ENCODE data around the gene HSDL2. TPM values are rescaled to one million over a fixed set of nuclear protein-coding genes. Genes with fewer than 3 reads are reported as not detected.

HSDL2 gene
- total and polyA plus RNA-seq, 8 donors, result 9.4 to 20.4 (median 14.1) TPM

DNA sequence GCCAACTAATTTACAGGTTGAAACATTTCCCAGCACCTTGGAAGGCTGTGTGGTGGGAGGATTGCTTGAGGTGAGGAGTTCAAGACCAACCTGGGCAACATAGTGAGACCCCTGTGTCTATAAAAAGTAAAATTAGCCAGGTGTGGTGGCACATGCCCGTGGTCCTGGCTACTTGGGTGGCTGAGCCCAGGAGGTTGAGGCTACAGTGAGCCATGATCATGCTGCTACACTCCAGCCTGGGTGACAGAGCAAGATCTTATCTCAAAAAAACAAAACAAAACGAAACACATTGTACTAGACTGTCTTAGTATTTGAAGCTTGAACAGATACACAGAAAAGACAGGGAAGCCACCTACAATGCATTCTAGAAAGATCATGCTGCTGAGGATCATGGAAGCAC, 2.8 kb upstream of the HSDL2 start:
- H3K27me3 ChIP-seq, result no peaks in the 10 kb centered on the region
- no peak for FAIRE-seq
- TF ChIP-seq, protein P1, sequence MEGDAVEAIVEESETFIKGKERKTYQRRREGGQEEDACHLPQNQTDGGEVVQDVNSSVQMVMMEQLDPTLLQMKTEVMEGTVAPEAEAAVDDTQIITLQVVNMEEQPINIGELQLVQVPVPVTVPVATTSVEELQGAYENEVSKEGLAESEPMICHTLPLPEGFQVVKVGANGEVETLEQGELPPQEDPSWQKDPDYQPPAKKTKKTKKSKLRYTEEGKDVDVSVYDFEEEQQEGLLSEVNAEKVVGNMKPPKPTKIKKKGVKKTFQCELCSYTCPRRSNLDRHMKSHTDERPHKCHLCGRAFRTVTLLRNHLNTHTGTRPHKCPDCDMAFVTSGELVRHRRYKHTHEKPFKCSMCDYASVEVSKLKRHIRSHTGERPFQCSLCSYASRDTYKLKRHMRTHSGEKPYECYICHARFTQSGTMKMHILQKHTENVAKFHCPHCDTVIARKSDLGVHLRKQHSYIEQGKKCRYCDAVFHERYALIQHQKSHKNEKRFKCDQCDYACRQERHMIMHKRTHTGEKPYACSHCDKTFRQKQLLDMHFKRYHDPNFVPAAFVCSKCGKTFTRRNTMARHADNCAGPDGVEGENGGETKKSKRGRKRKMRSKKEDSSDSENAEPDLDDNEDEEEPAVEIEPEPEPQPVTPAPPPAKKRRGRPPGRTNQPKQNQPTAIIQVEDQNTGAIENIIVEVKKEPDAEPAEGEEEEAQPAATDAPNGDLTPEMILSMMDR (IDR thresholded peaks at IDR 0.05), result no peak
- H3K36me3 ChIP-seq, result no peaks in the 10 kb centered on the region
- intact Hi-C loops (cut with DNase I), result no loop called here
- H3K4me1 ChIP-seq, result peaks cover 8 to 17% (median 16%) of the 10 kb centered on the region in 3 donors
- no peak overlapping the region for H3K4me3 ChIP-seq
- H3K9me3 ChIP-seq, result no peaks in the 10 kb centered on the region
- 47 to 63% methylated on average over 2 of the region's 2 CpGs for WGBS, 2 donors
- ATAC-seq, result no peak
- no peak overlapping the region for H3K27ac ChIP-seq
- no peak for DNase-seq

DNA sequence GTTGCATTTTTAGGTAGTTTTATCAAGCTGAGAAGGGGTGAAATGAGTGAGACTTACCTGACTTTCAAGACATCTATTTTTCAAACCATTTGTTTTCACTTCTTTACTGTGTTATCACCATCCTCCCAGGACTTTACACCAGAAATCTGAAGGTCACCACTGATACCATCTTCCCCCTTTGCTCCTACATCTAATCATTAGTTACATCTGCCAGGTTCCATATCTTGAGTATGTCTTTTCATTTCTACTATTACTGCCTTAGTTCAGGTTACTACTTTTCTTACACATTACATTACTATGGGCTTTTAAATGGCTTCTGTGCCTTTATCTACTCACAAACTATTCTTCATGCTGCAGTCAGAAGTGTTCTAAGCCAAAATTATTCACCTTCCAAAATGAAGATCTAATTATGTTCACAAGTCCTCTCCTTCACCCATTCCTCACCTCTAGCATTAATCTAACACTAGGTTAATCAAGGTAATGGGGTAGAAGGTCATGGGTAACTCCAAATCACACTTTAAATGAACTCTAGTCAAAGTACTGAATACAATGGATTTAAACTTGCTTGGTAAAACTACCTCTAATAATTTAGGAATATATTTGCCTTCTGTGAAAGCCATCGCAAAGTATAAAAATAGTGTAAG, 2.1 kb upstream of the HSDL2 start:
- DNase-seq (no peak), FAIRE-seq (no peak), ATAC-seq (no peak)
- no peaks in the 10 kb centered on the region for H3K36me3 ChIP-seq
- TF ChIP-seq, protein P1 (IDR thresholded peaks at IDR 0.05), result no peak
- 20 to 29% methylated on average over 1 of the region's 1 CpG for WGBS, 2 donors
- intact Hi-C loops (cut with DNase I), result no loop called here
- H3K27me3 ChIP-seq, result no peaks in the 10 kb centered on the region
- peak overlapping the region in 1 of 4 donors; percentile 99 for H3K27ac ChIP-seq
- H3K4me1 ChIP-seq, result peaks cover 8 to 22% (median 17%) of the 10 kb centered on the region in 3 donors
- H3K4me3 ChIP-seq, result peak overlapping the region in 2 of 4 donors; percentile 63 to 71
- H3K9me3 ChIP-seq, result no peaks in the 10 kb centered on the region

DNA sequence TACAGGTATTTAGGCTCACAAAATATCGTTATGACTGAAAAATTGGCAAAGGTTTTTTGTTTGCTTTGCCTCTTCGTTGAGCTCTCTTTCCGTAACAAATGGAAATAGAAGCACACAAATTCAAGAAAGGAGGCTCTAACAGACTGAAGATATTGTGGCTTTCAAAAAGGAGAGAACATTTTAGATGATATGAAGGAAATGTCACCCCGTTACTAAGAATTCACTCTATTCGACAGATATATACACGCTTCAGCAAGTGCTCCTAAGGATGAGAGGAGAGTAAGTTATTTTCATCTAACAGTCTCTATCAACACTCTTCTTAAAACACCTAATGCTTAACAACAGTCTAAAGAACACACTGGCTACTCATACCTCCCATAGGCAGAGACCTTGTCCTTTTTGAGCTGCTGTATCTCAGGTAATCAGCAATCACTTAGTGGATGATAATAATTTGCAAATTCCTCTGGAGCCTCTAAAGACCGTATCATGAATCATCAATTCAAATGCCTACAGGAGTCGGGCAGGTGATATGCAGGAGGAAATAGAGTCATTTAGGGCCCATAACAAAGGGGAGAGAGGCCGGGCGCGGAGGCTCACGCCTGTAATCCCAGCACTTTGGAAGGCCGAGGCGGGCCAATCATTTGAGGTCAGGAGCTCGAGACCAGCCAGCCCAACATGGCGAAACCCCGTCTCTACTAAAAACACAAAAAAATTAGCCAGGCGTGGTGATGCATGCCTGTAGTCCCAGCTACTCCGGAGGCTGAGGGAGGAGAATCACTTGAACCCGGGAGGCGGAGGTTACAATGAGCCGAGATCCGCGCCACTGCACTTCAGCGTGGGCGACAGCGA, 1.4 kb upstream of the HSDL2 start:
- H3K4me3 ChIP-seq, result peak overlapping the region; percentile 60 to 87 (median 67)
- no peaks in the 10 kb centered on the region for H3K36me3 ChIP-seq
- ATAC-seq (peak in 2 of 4 donors; percentile 12 to 13), DNase-seq (peak in 2 of 6 donors; percentile 22 to 57), FAIRE-seq (no peak)
- TF ChIP-seq, protein P1 (IDR thresholded peaks at IDR 0.05), result no peak
- H3K4me1 ChIP-seq, result peaks cover 8 to 25% (median 18%) of the 10 kb centered on the region in 3 donors
- no peaks in the 10 kb centered on the region for H3K9me3 ChIP-seq
- peak overlapping the region; percentile 93 to 99 (median 98) for H3K27ac ChIP-seq
- 2 to 4% methylated on average over 27 of the region's 27 CpGs for WGBS, 2 donors
- H3K27me3 ChIP-seq, result no peaks in the 10 kb centered on the region
- intact Hi-C loops (cut with DNase I), result no loop called here

DNA sequence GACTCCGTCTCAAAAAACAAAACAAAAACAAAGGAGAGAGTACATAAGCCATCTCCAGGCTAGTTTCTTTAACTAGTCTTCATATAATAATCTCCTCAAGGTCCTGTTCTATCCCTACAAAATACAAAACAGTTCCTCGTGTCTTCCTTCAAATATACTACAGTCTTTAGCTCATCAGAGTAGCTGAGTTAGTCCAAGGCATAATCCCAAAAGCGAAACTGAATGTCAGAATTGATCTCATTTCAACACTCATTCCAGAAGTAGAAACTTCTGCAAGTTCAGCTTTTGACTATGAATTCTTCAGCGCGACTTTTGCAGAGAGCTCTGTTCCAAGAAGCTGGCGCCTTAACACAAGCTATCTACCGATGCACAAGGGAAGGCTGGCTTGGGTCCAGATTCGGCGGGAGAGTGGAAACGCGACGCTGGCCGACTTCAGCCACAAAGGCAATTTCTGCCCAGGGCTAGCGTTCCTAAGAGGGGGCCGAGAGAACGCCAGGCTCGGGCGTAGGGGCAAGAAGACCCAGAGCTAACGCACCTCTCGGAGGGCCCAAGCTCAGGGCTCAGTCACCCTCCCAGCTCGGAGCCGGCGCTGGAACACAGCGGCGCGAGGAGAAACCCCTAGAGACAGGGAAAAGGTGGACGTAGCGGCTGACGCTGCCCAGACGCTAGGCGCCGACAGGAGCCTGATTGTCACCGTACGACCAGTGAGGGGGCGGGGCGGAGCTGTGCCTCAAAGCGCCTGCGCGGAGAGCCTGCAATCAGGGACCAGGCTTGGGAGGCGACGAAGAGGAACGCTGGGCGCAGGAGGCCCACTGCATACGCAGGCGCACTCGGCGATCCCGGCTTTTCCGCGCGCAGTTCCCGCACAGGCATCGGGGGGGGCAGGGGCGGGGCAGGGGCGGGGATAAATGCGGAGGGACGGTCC, 469 bp upstream of the HSDL2 start:
- Histone ChIP-seq H3K9me3 (no peaks in the 10 kb centered on the region), H3K36me3 (no peaks in the 10 kb centered on the region), H3K4me1 (peaks cover 8 to 33% (median 25%) of the 10 kb centered on the region in 3 donors), H3K4me3 (peak overlapping the region; percentile 63 to 87 (median 68)), H3K27ac (peak overlapping the region; percentile 93 to 99 (median 98)), H3K27me3 (no peaks in the 10 kb centered on the region)
- peak; percentile 92 to 98 (median 95) for ATAC-seq
- FAIRE-seq, result no peak
- TF ChIP-seq, protein P1 (IDR thresholded peaks at IDR 0.05), result no peak
- intact Hi-C loops (cut with DNase I), result no loop called here
- DNase-seq, result peak; percentile 99 to 100 (median 99)
- WGBS, 2 donors, result 0% methylated on average over 52 to 57 of the region's 57 CpGs

All from pancreas (tissue), 10 donors.